Measurements from ENCODE around the gene BTLA. TPM values are rescaled to one million over a fixed set of nuclear protein-coding genes. Genes with fewer than 3 reads are reported as not detected.
A peak's percentile ranks its signal among the peaks of the same experiment; 100 is the strongest.

The BTLA gene
- total and polyA plus RNA-seq, 11 donors = 0.20 to 0.80 (median 0.29) TPM; not detected in 8

GRCh38 chr3:112460519-112461195, 38.6 kb downstream of the BTLA start:
- peaks cover 0 to 35% (median 0%) of the 10 kb centered on the region in 12 donors for H3K4me1 ChIP-seq
- intact Hi-C loops (cut with DNase I) = no loop called here
- H3K27me3 ChIP-seq = no peaks in the 10 kb centered on the region
- DNase-seq (no peak), ATAC-seq (no peak)
- WGBS, 4 donors = 39 to 54% (median 51%) methylated on average over 2 of the region's 2 CpGs
- no peak overlapping the region for H3K4me3 ChIP-seq
- TF ChIP-seq CTCF (IDR thresholded peaks at IDR 0.05) (no peak), POLR2A (IDR thresholded peaks at IDR 0.05) (no peak)
- H3K27ac ChIP-seq = no peak overlapping the region
- H3K9me3 ChIP-seq = no peaks in the 10 kb centered on the region
- no peaks in the 10 kb centered on the region for H3K36me3 ChIP-seq

- Histone ChIP-seq H3K9me3 (no peaks in the 10 kb centered on the region), H3K4me1 (peaks cover 0 to 29% (median 3%) of the 10 kb centered on the region in 12 donors), H3K27ac (no peak overlapping the region), H3K36me3 (no peaks in the 10 kb centered on the region), H3K27me3 (no peaks in the 10 kb centered on the region), H3K4me3 (no peak overlapping the region)
- 29 to 45% (median 41%) methylated on average over 1 of the region's 1 CpG for WGBS, 4 donors
- intact Hi-C loops (cut with DNase I) = no loop called here
- ATAC-seq = no peak
- no peak for DNase-seq
- TF ChIP-seq POLR2A (IDR thresholded peaks at IDR 0.05) = no peak
Measured at GRCh38 chr3:112459750-112460149, 39.5 kb downstream of the BTLA start.

- no peak overlapping the region for H3K4me3 ChIP-seq
- DNase-seq = no peak
- no peak for ATAC-seq
- TF ChIP-seq CTCF (IDR thresholded peaks at IDR 0.05) (no peak), POLR2A (IDR thresholded peaks at IDR 0.05) (no peak)
- H3K27ac ChIP-seq = no peak overlapping the region
- no peaks in the 10 kb centered on the region for H3K27me3 ChIP-seq
- peaks cover 0 to 12% (median 0%) of the 10 kb centered on the region in 12 donors for H3K4me1 ChIP-seq
- no peaks in the 10 kb centered on the region for H3K36me3 ChIP-seq
- H3K9me3 ChIP-seq = no peaks in the 10 kb centered on the region
- intact Hi-C loops (cut with DNase I) = no loop called here
Measured at GRCh38 chr3:112456147-112456546, 43.1 kb downstream of the BTLA start.

GRCh38 chr3:112448939-112449338, 50.3 kb downstream of the BTLA start:
- 44 to 86% (median 67%) methylated on average over 1 of the region's 1 CpG for WGBS, 4 donors
- Histone ChIP-seq H3K9me3 (no peaks in the 10 kb centered on the region), H3K4me1 (peaks cover 0 to 25% (median 9%) of the 10 kb centered on the region in 12 donors), H3K27me3 (no peaks in the 10 kb centered on the region), H3K4me3 (no peak overlapping the region), H3K27ac (no peak overlapping the region), H3K36me3 (no peaks in the 10 kb centered on the region)
- intact Hi-C loops (cut with DNase I) = no loop called here
- TF ChIP-seq CTCF (IDR thresholded peaks at IDR 0.05) = no peak
- TF ChIP-seq POLR2A (IDR thresholded peaks at IDR 0.05) = no peak
- no peak for ATAC-seq
- DNase-seq = no peak

GRCh38 chr3:112446343-112446742, 52.9 kb downstream of the BTLA start:
- intact Hi-C loops (cut with DNase I) = no loop called here
- peaks cover 0 to 25% (median 9%) of the 10 kb centered on the region in 12 donors for H3K4me1 ChIP-seq
- no peaks in the 10 kb centered on the region for H3K27me3 ChIP-seq
- TF ChIP-seq CTCF (IDR thresholded peaks at IDR 0.05) (no peak), POLR2A (IDR thresholded peaks at IDR 0.05) (no peak)
- 64 to 85% (median 77%) methylated on average over 1 of the region's 1 CpG for WGBS, 4 donors
- no peaks in the 10 kb centered on the region for H3K9me3 ChIP-seq
- DNase-seq (no peak), ATAC-seq (peak in 2 of 4 donors; percentile 24 to 58)
- no peak overlapping the region for H3K27ac ChIP-seq
- H3K36me3 ChIP-seq = no peaks in the 10 kb centered on the region
- H3K4me3 ChIP-seq = no peak overlapping the region
